Adrenal gland (tissue), 12 donors: ENCODE results near the gene NXPE2. TPM values are rescaled to one million over a fixed set of nuclear protein-coding genes. Genes with fewer than 3 reads are reported as not detected.

Experiments used
- DNase-seq, 7 donors: peaks; one replicate each; pipeline ENCODE4 v3.0.0-alpha.2; 2019 to 2020
- H3K27ac ChIP-seq, 5 donors: fragments of 200-600 bp; sonication (generic) in 4 of 5; 1 replicate in 3 of 5; 2 replicates in 2 of 5; pipeline versions ENCODE4 v1.5.1 to v1.8.0; 2016 to 2020; ENCODE audit warnings: mild to moderate bottlenecking in 1 of 5
- H3K27me3 ChIP-seq: fragments of 200-600 bp; 2 replicates; pipeline ENCODE4 v1.8.0; 2021
- H3K36me3 ChIP-seq, 2 donors: fragments of 200-600 bp; replicated peaks in 1 of 2; 1 replicate in 1 of 2; 2 replicates in 1 of 2; pipeline versions ENCODE4 v1.5.1 to v1.8.0; 2018 to 2022
- H3K4me1 ChIP-seq, 2 donors: fragments of 200-600 bp; replicated peaks in 1 of 2; 1 replicate in 1 of 2; 2 replicates in 1 of 2; pipeline versions ENCODE4 v1.5.1 to v1.8.0; 2018 to 2021
- H3K4me3 ChIP-seq, 4 donors: fragments of 200-600 bp; sonication (generic) in 3 of 4; one replicate each; pipeline ENCODE4 v1.5.1; 2016 to 2018
- H3K9me3 ChIP-seq, 3 donors: fragments of 200-600 bp; sonication (generic) in 1 of 3; replicated peaks in 1 of 3; 1 replicate in 2 of 3; 2 replicates in 1 of 3; pipeline versions ENCODE4 v1.5.1 to v1.8.0; 2016 to 2021
- POLR2A ChIP-seq, 2 donors: fragments of 450-650 bp; IDR thresholded peaks; one replicate each; pipeline ENCODE4 v1.6.1; 2017; ENCODE audit warnings: antibody characterized with exemption in 2 of 2, mild to moderate bottlenecking in 2 of 2, moderate library complexity in 1 of 2
- WGBS, 4 donors: extraction: QIAGEN DNeasy Blood & Tissue Kit in 2 of 4; methylation state at CpG; one replicate each; pipeline versions ENCODE4 v1.1.5 to v1.1.7; 2013 to 2017; 5-methylcytosine and 5-hydroxymethylcytosine counted together
- intact Hi-C, 2 donors: fragments of 100-400 bp; cut with DNase I; formaldehyde crosslinking; loops; one replicate each; pipeline versions ENCODE4 v1.14.1 to v1.15.0; 2022 to 2023
- polyA plus RNA-seq, 3 donors: library from polyadenylated mRNA; stranded (reverse); fragments of 200-250 nt in 2 of 3; fragments of 350-450 nt in 1 of 3; fragmentation: Illumina TruSeq in 1 of 3; extraction: RNeasy Lipid Tissue Mini Kit (QIAGEN cat#74804) in 1 of 3; gene quantifications; one replicate each; pipeline ENCODE4 v1.2.3, GENCODE V29; 2013 to 2014
- total RNA-seq, 9 donors: library from RNA; depleted of rRNA in 4 of 9; stranded (reverse); fragments of >200 nt in 4 of 9; fragments of 120-200 nt in 1 of 9; fragmentation: NEBNext Ultra II Directional in 1 of 9; extraction: Animal tissue kit (Norgen Biotek cat#: 25700) in 1 of 9; gene quantifications; one replicate each; pipeline versions ENCODE4 v1.1.0 to v1.2.4, GENCODE V29; 2013 to 2023
- TF ChIP-seq, protein P1 (sequence below), 6 experiments: fragments of 450-650 bp in 4 of 6; fragments of 200-600 bp in 2 of 6; sonication (generic) in 1 of 6; IDR thresholded peaks; 1 replicate in 5 of 6; 2 replicates in 1 of 6; pipeline versions ENCODE4 v1.5.1 to v1.8.0; 2016 to 2021; ENCODE audit warnings: antibody characterized with exemption in 6 of 6, mild to moderate bottlenecking in 2 of 6, moderate library complexity in 1 of 6
- donor health status: healthy with polysubstance abuse.
- donor health status: Bipolar disorder and iron deficiency.
- donor health status: DM: yes; HTN: yes; CAD: no.
- donor health status: DM: no; HTN: no; CAD: no.
- donor health status: DM: no; HTN: no; CAD: no.
- donor health status: DM: yes; HTN: yes; CAD: no.

The NXPE2 gene
- total and polyA plus RNA-seq, 12 donors: 0.14 to 0.28 TPM; not detected in 10

DNA sequence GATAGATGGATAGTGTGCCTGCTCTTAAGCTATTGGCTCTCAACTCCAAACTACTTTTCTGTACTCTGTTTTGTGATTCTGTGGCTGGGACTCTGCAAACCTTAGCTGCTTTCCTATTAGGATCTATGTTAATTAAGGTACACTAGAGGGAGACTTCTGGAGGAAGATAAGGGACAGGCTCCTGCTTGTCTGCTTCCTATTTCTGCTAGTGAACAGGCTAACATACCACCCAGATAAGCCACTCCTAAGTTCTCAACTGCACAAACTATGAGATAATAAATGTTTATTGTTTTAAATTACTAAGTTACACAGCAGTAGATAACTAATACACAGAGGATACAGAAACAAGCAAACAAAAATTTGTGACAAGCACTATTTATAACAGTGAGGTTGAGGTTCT lies 10.2 kb upstream of the NXPE2 start:
- Histone ChIP-seq H3K4me3 (no peak overlapping the region), H3K9me3 (peaks cover 0 to 7% (median 0%) of the 10 kb centered on the region in 3 donors), H3K4me1 (no peaks in the 10 kb centered on the region), H3K27me3 (no peaks in the 10 kb centered on the region), H3K36me3 (no peaks in the 10 kb centered on the region), H3K27ac (no peak overlapping the region)
- DNase-seq: no peak
- TF ChIP-seq, protein P1, sequence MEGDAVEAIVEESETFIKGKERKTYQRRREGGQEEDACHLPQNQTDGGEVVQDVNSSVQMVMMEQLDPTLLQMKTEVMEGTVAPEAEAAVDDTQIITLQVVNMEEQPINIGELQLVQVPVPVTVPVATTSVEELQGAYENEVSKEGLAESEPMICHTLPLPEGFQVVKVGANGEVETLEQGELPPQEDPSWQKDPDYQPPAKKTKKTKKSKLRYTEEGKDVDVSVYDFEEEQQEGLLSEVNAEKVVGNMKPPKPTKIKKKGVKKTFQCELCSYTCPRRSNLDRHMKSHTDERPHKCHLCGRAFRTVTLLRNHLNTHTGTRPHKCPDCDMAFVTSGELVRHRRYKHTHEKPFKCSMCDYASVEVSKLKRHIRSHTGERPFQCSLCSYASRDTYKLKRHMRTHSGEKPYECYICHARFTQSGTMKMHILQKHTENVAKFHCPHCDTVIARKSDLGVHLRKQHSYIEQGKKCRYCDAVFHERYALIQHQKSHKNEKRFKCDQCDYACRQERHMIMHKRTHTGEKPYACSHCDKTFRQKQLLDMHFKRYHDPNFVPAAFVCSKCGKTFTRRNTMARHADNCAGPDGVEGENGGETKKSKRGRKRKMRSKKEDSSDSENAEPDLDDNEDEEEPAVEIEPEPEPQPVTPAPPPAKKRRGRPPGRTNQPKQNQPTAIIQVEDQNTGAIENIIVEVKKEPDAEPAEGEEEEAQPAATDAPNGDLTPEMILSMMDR (IDR thresholded peaks at IDR 0.05): no peak
- no peak for TF ChIP-seq POLR2A (IDR thresholded peaks at IDR 0.05)
- intact Hi-C loops: no loop called here

DNA sequence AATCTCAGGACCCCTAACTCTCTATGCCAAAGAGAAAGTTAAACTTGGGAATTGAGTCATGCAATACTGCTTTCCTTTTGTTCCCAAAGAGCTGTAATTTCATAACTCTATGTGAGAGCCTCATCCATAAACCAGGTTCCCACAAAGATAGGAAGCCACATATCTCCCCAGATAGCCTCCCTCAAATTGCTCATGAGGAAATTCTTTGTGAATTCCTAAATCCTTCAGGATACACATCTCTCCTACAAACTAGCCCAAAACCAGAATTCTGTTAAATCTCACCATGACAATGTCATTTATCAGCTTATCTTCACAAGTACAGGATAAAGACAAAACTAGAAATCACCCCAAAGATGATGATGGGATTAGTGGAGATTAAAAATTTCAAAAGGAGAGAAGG lies 4.7 kb upstream of the NXPE2 start:
- H3K36me3 ChIP-seq: no peaks in the 10 kb centered on the region
- no peak overlapping the region for H3K27ac ChIP-seq
- no peaks in the 10 kb centered on the region for H3K4me1 ChIP-seq
- no peak overlapping the region for H3K4me3 ChIP-seq
- no peaks in the 10 kb centered on the region for H3K27me3 ChIP-seq
- DNase-seq: no peak
- peaks cover 0 to 7% (median 0%) of the 10 kb centered on the region in 3 donors for H3K9me3 ChIP-seq
- TF ChIP-seq, protein P1 (IDR thresholded peaks at IDR 0.05): no peak
- no peak for TF ChIP-seq POLR2A (IDR thresholded peaks at IDR 0.05)
- intact Hi-C loops: no loop called here

DNA sequence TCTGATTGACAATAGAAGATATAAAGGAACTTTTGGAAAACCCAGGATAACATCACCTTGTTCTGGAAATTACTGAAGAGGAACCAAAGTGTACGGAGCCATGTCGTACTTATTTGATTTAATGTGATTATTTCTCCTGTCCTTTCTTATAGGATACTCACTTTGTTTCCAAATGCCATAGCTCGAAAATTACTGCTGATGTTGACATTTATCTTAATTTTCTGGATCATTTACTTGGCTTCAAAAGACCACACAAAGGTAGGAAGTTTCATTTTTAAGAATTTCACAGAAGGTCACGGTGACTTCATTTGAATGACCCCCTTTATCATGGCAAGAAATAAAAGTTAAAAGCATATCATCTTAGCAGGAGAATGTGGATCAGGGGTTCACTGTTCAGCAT lies 1.2 kb downstream of the NXPE2 start:
- WGBS, 4 donors: 68 to 75% (median 73%) methylated on average over 4 of the region's 4 CpGs
- no peak overlapping the region for H3K4me3 ChIP-seq
- no peak for DNase-seq
- no peak overlapping the region for H3K27ac ChIP-seq
- H3K27me3 ChIP-seq: no peaks in the 10 kb centered on the region
- H3K9me3 ChIP-seq: no peaks in the 10 kb centered on the region
- no peaks in the 10 kb centered on the region for H3K4me1 ChIP-seq
- intact Hi-C loops: no loop called here
- TF ChIP-seq, protein P1 (IDR thresholded peaks at IDR 0.05): no peak
- no peak for TF ChIP-seq POLR2A (IDR thresholded peaks at IDR 0.05)
- no peaks in the 10 kb centered on the region for H3K36me3 ChIP-seq

DNA sequence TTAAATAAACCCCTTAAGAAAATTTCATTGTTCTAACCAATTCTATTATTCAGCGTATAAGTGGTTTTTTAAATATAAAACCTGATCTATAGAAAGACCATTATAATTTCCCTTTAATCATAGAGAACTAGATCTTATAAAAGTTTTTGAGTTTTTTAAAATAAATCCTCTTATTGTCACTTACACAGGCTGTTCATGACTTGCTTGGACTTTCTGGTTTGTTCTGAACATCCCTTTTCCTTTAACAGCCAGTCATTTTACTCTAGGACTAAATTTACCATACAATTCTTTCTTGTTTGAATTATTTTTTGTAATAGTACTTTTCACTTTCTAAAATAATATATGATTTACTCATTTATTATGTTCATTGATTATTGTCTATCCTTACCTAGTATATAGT lies 4.7 kb downstream of the NXPE2 start:
- H3K4me3 ChIP-seq: no peak overlapping the region
- intact Hi-C loops: no loop called here
- TF ChIP-seq POLR2A (IDR thresholded peaks at IDR 0.05): no peak
- TF ChIP-seq, protein P1 (IDR thresholded peaks at IDR 0.05): no peak
- no peaks in the 10 kb centered on the region for H3K9me3 ChIP-seq
- no peaks in the 10 kb centered on the region for H3K27me3 ChIP-seq
- no peak overlapping the region for H3K27ac ChIP-seq
- no peaks in the 10 kb centered on the region for H3K4me1 ChIP-seq
- 83 to 94% (median 88%) methylated on average over 1 of the region's 1 CpG for WGBS, 4 donors
- H3K36me3 ChIP-seq: no peaks in the 10 kb centered on the region
- DNase-seq: no peak
